Activated B cell treated with CpG ODN at 0.5 μM for 24 hours (primary cell): Measurements from ENCODE around the gene CNTNAP4. TPM values are rescaled to one million over a fixed set of nuclear protein-coding genes. Genes with fewer than 3 reads are reported as not detected.

ENCODE experiments used
- ATAC-seq: fragments of 200-7000 bp; cut with Tn5 transposase; one replicate; pipeline ENCODE4 v1.10.0; 2021; ENCODE audit warnings: low read depth, mild to moderate bottlenecking, moderate library complexity
- CTCF ChIA-PET: fragments of 350-600 bp; sonication (Branson Sonifier 250); formaldehyde crosslinking; loops from one replicate; lab custom pipeline; 2021; ENCODE audit warnings: antibody characterized with exemption; lab: Charles Lee
- POLR2A ChIA-PET: fragments of 350-600 bp; sonication (Branson Sonifier 250); formaldehyde crosslinking; loops from one replicate; lab custom pipeline; 2021; ENCODE audit warnings: antibody characterized with exemption; lab: Charles Lee
- DNase-seq: peaks from one replicate; pipeline ENCODE4 v3.0.0; 2022
- H3K27ac Mint-ChIP-seq: one replicate; pipeline ENCODE4 v1.8.0; 2020; ENCODE audit warnings: mixed read lengths
- H3K27me3 Mint-ChIP-seq: one replicate; pipeline ENCODE4 v1.8.0; 2021; ENCODE audit warnings: mixed read lengths
- H3K36me3 Mint-ChIP-seq: one replicate; pipeline ENCODE4 v1.8.0; 2021; ENCODE audit warnings: low read depth, mixed read lengths
- H3K4me1 Mint-ChIP-seq: one replicate; pipeline ENCODE4 v1.8.0; 2021; ENCODE audit warnings: mixed read lengths
- H3K4me3 Mint-ChIP-seq: one replicate; pipeline ENCODE4 v1.8.0; 2020; ENCODE audit warnings: mild to moderate bottlenecking, mixed read lengths
- H3K9me3 Mint-ChIP-seq: one replicate; pipeline ENCODE4 v1.8.0; 2020; ENCODE audit warnings: mixed read lengths
- CTCF ChIP-seq: fragments of 200-600 bp; IDR thresholded peaks from one replicate; pipeline ENCODE4 v1.8.0; 2022; ENCODE audit warnings: antibody characterized with exemption, mild to moderate bottlenecking
- intact Hi-C: fragments of 100-400 bp; cut with micrococcal nuclease; formaldehyde crosslinking; loops from one replicate; pipeline ENCODE4 v1.15.1; 2024
- total RNA-seq: library from RNA; stranded (reverse); gene quantifications from 2 replicates; pipeline ENCODE4 v1.2.3, GENCODE V29; 2022

Gene CNTNAP4
- total RNA-seq, 1 donor from 2014 or later, result not detected

- Mint-ChIP-seq H3K27me3 (no peaks in the 10 kb centered on the region), H3K36me3 (no peaks in the 10 kb centered on the region), H3K27ac (no peak overlapping the region), H3K9me3 (peaks cover 14% of the 10 kb centered on the region), H3K4me3 (no peak overlapping the region), H3K4me1 (no peaks in the 10 kb centered on the region)
- no peak for ATAC-seq
- DNase-seq, result no peak
- ChIA-PET POLR2A (no interaction called here), CTCF (no interaction called here)
- no peak for TF ChIP-seq CTCF
- intact Hi-C loops, result no loop called here
Measured at GRCh38 chr16:76268824-76269223, 8.4 kb upstream of the CNTNAP4 start.

- H3K9me3 Mint-ChIP-seq, result no peaks in the 10 kb centered on the region
- H3K4me3 Mint-ChIP-seq, result no peak overlapping the region
- H3K27ac Mint-ChIP-seq, result no peak overlapping the region
- intact Hi-C loops, result no loop called here
- ATAC-seq, result no peak
- DNase-seq, result no peak
- TF ChIP-seq CTCF, result no peak
- H3K36me3 Mint-ChIP-seq, result no peaks in the 10 kb centered on the region
- CTCF ChIA-PET, result no interaction called here
- H3K4me1 Mint-ChIP-seq, result no peaks in the 10 kb centered on the region
- POLR2A ChIA-PET, result no interaction called here
- H3K27me3 Mint-ChIP-seq, result peaks cover 1% of the 10 kb centered on the region
Measured at GRCh38 chr16:76277460-76278030, 344 bp downstream of the CNTNAP4 start.

GRCh38 chr16:76278086-76278485 lies 885 bp downstream of the CNTNAP4 start:
- H3K36me3 Mint-ChIP-seq, result no peaks in the 10 kb centered on the region
- H3K27me3 Mint-ChIP-seq, result peaks cover 1% of the 10 kb centered on the region
- DNase-seq (no peak), ATAC-seq (no peak)
- CTCF ChIA-PET, result no interaction called here
- H3K9me3 Mint-ChIP-seq, result no peaks in the 10 kb centered on the region
- H3K4me3 Mint-ChIP-seq, result no peak overlapping the region
- no peaks in the 10 kb centered on the region for H3K4me1 Mint-ChIP-seq
- intact Hi-C loops, result no loop called here
- TF ChIP-seq CTCF, result no peak
- POLR2A ChIA-PET, result no interaction called here
- no peak overlapping the region for H3K27ac Mint-ChIP-seq

GRCh38 chr16:76278980-76279379 lies 1.8 kb downstream of the CNTNAP4 start:
- peaks cover 1% of the 10 kb centered on the region for H3K27me3 Mint-ChIP-seq
- no peak for TF ChIP-seq CTCF
- ATAC-seq (no peak), DNase-seq (no peak)
- intact Hi-C loops, result no loop called here
- ChIA-PET CTCF (no interaction called here), POLR2A (no interaction called here)
- H3K4me1 Mint-ChIP-seq, result no peaks in the 10 kb centered on the region
- no peak overlapping the region for H3K27ac Mint-ChIP-seq
- no peak overlapping the region for H3K4me3 Mint-ChIP-seq
- H3K36me3 Mint-ChIP-seq, result no peaks in the 10 kb centered on the region
- no peaks in the 10 kb centered on the region for H3K9me3 Mint-ChIP-seq

- TF ChIP-seq CTCF, result no peak
- no peak for ATAC-seq
- CTCF ChIA-PET, result no interaction called here
- intact Hi-C loops, result no loop called here
- Mint-ChIP-seq H3K27ac (no peak overlapping the region), H3K4me1 (no peaks in the 10 kb centered on the region), H3K4me3 (no peak overlapping the region), H3K36me3 (no peaks in the 10 kb centered on the region), H3K9me3 (no peaks in the 10 kb centered on the region), H3K27me3 (peaks cover 1% of the 10 kb centered on the region)
- no peak for DNase-seq
- POLR2A ChIA-PET, result no interaction called here
Measured at GRCh38 chr16:76280421-76281215, 3.4 kb downstream of the CNTNAP4 start.
